Vagina (tissue), 2 donors: ENCODE measurements around the gene SMTNL1. TPM values are rescaled to one million over a fixed set of nuclear protein-coding genes. Genes with fewer than 3 reads are reported as not detected.

Source experiments
- DNase-seq, 2 donors: peaks; one replicate each; pipeline ENCODE4 v3.0.0-alpha.2; 2017; ENCODE audit errors: extremely low spot score in 2 of 2
- H3K27ac ChIP-seq: fragments of 200-600 bp; sonication (generic); one replicate; pipeline ENCODE4 v1.5.1; 2019
- H3K27me3 ChIP-seq: fragments of 200-600 bp; sonication (generic); one replicate; pipeline ENCODE4 v1.5.1; 2019
- H3K36me3 ChIP-seq, 2 donors: fragments of 200-600 bp; sonication (generic); one replicate each; pipeline ENCODE4 v1.5.1; 2017 to 2019
- H3K4me1 ChIP-seq: fragments of 200-600 bp; sonication (generic); one replicate; pipeline ENCODE4 v1.5.1; 2019
- H3K4me3 ChIP-seq, 2 donors: fragments of 200-600 bp; sonication (generic); 1 replicate in 1 of 2; 2 replicates in 1 of 2; pipeline ENCODE4 v1.5.1; 2016 to 2019
- H3K9me3 ChIP-seq: fragments of 200-600 bp; sonication (generic); one replicate; pipeline ENCODE4 v1.5.1; 2019
- CTCF ChIP-seq, 3 experiments: fragments of 450-650 bp in 2 of 3; fragments of 200-600 bp in 1 of 3; sonication (generic) in 1 of 3; IDR thresholded peaks; one replicate each; pipeline ENCODE4 v1.5.1; 2017 to 2019; ENCODE audit warnings: antibody characterized with exemption in 3 of 3, mild to moderate bottlenecking in 2 of 3, moderate library complexity in 2 of 3
- POLR2A ChIP-seq, 2 donors: fragments of 450-650 bp; IDR thresholded peaks; one replicate each; pipeline ENCODE4 v1.6.1; 2017; ENCODE audit warnings: antibody characterized with exemption in 2 of 2, mild to moderate bottlenecking in 2 of 2, moderate library complexity in 2 of 2
- POLR2AphosphoS5 ChIP-seq, 2 donors: sonication (generic); formaldehyde crosslinking; IDR thresholded peaks; one replicate each; pipeline ENCODE4 v1.9.0; 2017; ENCODE audit warnings: antibody characterized with exemption in 2 of 2, mild to moderate bottlenecking in 2 of 2, low read depth in 1 of 2; ENCODE audit not compliant: insufficient read depth in 1 of 2
- intact Hi-C: fragments of 100-400 bp; cut with DNase I; formaldehyde crosslinking; loops from one replicate; pipeline ENCODE4 v1.15.1; 2023
- total RNA-seq: library from RNA; depleted of rRNA; stranded (reverse); fragments of >200 nt; gene quantifications from one replicate; pipeline ENCODE4 v1.2.3, GENCODE V29; 2016

The SMTNL1 gene
- total RNA-seq, 1 donor from 2014 or later: not detected

DNA sequence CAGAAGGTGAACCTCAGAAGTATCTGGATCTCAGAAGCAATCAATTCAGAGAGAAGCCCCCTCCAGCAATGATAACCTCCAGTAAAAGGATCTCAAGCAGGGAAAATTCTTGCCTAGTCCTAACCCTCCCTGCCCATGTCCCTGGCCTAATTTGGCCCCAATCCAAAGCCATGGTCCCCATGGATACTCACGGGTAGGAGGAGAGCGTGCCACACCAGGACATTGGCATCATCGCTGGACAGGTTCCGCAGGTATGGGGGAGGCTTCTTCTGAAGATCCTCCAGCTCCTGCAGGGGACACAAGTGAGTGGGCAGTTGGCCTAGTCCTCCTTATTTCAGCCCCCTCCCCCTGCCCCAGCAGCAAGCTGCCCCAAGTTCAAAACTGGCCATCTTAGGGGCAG lies 22.8 kb downstream of the SMTNL1 start:
- no peak for DNase-seq
- no peaks in the 10 kb centered on the region for H3K27me3 ChIP-seq
- peaks cover 0 to 40% of the 10 kb centered on the region in 2 donors for H3K36me3 ChIP-seq
- TF ChIP-seq POLR2AphosphoS5 (IDR thresholded peaks at IDR 0.05; ENCODE audit: insufficient read depth in 1 of 2, low read depth in 1 of 2) (no peak), CTCF (IDR thresholded peaks at IDR 0.05) (no peak), POLR2A (IDR thresholded peaks at IDR 0.05) (no peak)
- intact Hi-C loops: no loop called here
- H3K4me3 ChIP-seq: no peak overlapping the region
- no peak overlapping the region for H3K27ac ChIP-seq
- no peaks in the 10 kb centered on the region for H3K9me3 ChIP-seq
- H3K4me1 ChIP-seq: no peaks in the 10 kb centered on the region

DNA sequence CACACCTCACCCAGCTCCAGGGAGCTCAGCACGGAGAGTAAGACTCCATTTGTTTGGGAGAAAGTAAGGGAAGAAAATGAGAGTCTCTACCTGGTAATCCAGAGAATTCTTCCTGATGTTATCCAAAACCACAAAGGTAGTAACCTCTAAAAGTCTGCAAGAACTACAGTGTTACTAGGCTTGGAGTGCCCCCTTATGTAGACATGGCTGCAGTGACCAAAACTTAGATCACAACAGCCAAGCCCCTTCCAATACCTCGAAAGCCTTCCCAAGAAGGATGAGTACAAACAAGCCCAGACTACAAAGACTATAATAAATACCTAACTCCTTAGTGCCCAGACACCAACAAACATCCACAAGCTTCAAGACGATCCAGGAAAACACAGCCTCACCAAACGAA lies 25.2 kb downstream of the SMTNL1 start:
- Histone ChIP-seq H3K4me3 (no peak overlapping the region), H3K36me3 (peaks cover 0 to 18% of the 10 kb centered on the region in 2 donors), H3K4me1 (peaks cover 15% of the 10 kb centered on the region), H3K27ac (no peak overlapping the region), H3K27me3 (no peaks in the 10 kb centered on the region), H3K9me3 (no peaks in the 10 kb centered on the region)
- intact Hi-C loops: no loop called here
- DNase-seq: no peak
- TF ChIP-seq POLR2A (IDR thresholded peaks at IDR 0.05) (no peak), POLR2AphosphoS5 (IDR thresholded peaks at IDR 0.05; ENCODE audit: insufficient read depth in 1 of 2, low read depth in 1 of 2) (no peak), CTCF (IDR thresholded peaks at IDR 0.05) (no peak)

GRCh38 chr11:57566005-57566904 lies 28.9 kb downstream of the SMTNL1 start:
- intact Hi-C loops: loop anchor here (2.0 kb wide), 1 partner anchor 79 kb away; no protein-coding TSS in a partner anchor
- Histone ChIP-seq H3K4me3 (peak overlapping the region; percentile 69 to 83), H3K27me3 (no peaks in the 10 kb centered on the region), H3K36me3 (no peaks in the 10 kb centered on the region), H3K9me3 (no peaks in the 10 kb centered on the region), H3K27ac (peak overlapping the region; percentile 93), H3K4me1 (peaks cover 31% of the 10 kb centered on the region)
- DNase-seq: no peak
- TF ChIP-seq POLR2A (IDR thresholded peaks at IDR 0.05): peak in 1 of 2 donors; percentile 6
- TF ChIP-seq CTCF (IDR thresholded peaks at IDR 0.05): no peak
- peak in 1 of 2 donors; percentile 96 for TF ChIP-seq POLR2AphosphoS5 (IDR thresholded peaks at IDR 0.05; ENCODE audit: insufficient read depth in 1 of 2, low read depth in 1 of 2)

DNA sequence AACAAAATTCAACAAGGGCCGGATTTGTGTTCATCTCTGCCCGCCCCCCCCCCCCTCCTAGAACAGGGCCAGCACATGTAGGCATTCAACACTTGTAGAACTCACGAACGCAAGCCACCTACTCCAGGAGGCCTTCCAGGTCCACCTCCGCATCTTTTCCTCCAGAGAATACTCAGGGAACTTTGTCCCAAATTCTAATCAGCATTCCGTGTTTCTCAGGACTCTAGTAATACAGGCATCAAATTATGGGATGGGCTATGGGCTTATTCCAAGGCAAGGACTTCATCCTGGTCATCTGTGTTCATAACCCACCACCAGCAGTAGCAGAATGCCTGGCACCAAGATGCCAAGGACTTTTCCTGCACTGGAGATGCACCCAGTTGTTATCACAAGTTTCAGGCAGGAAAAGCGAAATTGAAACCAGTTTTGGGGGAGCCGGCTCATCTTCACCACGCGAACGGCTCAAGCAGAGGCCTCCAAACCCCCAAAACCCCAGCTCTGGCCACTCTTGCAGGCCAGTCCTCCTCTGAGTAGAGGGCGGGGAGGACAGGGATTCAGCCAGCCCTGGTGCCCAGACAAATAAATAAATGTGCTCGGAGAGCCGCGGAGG lies 29.6 kb downstream of the SMTNL1 start:
- intact Hi-C loops: loop anchor here (2.0 kb wide), 1 partner anchor 78 kb away; no protein-coding TSS in a partner anchor
- DNase-seq: no peak

More for the DNA sequence above, 29.6 kb downstream of the SMTNL1 start:
- no peaks in the 10 kb centered on the region for H3K36me3 ChIP-seq
- peak overlapping the region; percentile 69 to 83 for H3K4me3 ChIP-seq
- peaks cover 31% of the 10 kb centered on the region for H3K4me1 ChIP-seq
- H3K27ac ChIP-seq: peak overlapping the region; percentile 93
- H3K9me3 ChIP-seq: no peaks in the 10 kb centered on the region
- no peak for TF ChIP-seq POLR2AphosphoS5 (IDR thresholded peaks at IDR 0.05; ENCODE audit: insufficient read depth in 1 of 2, low read depth in 1 of 2)
- TF ChIP-seq POLR2A (IDR thresholded peaks at IDR 0.05): no peak
- TF ChIP-seq CTCF (IDR thresholded peaks at IDR 0.05): no peak
- H3K27me3 ChIP-seq: no peaks in the 10 kb centered on the region
